IMR-90 (cell line): ENCODE measurements around the gene KCNIP3.

ENCODE experiments used
- BHLHE40 ChIP-seq: fragments of 150-350 bp; IDR thresholded peaks from 2 replicates; pipeline ENCODE4 v1.6.1; 2016; ENCODE audit warnings: mild to moderate bottlenecking, low read depth, low read length
- MXI1 ChIP-seq: IDR thresholded peaks from 2 replicates; pipeline ENCODE4 v1.6.1; 2012; ENCODE audit warnings: low read depth, mild to moderate bottlenecking, low read length, moderate library complexity, borderline replicate concordance
- POLR2A ChIP-seq: IDR thresholded peaks from 2 replicates; pipeline ENCODE4 v1.6.1; 2012; ENCODE audit warnings: mild to moderate bottlenecking, low read depth, low read length
- RAD21 ChIP-seq: IDR thresholded peaks from 2 replicates; pipeline ENCODE4 v1.6.1; 2012; ENCODE audit warnings: low read length, improper control_type of control experiment
- RFX5 ChIP-seq: IDR thresholded peaks from 2 replicates; pipeline ENCODE4 v1.8.0; 2012; ENCODE audit warnings: low read depth, mild to moderate bottlenecking, low read length, moderate library complexity
- SMC3 ChIP-seq: fragments of 150-350 bp; IDR thresholded peaks from 2 replicates; pipeline ENCODE4 v1.6.1; 2016; ENCODE audit warnings: low read depth, mild to moderate bottlenecking, antibody characterized with exemption, low read length, moderate library complexity
- TF ChIP-seq, protein P1 (sequence below): fragments of 150-350 bp; IDR thresholded peaks from 2 replicates; pipeline ENCODE4 v1.6.1; 2017; ENCODE audit warnings: mild to moderate bottlenecking, antibody characterized with exemption, low read length, low read depth
- TF ChIP-seq, protein P2 (sequence below): conservative IDR thresholded peaks from 2 replicates; pipeline ENCODE4 v1.5.1; 2012; ENCODE audit warnings: mild to moderate bottlenecking, low read depth, low read length, improper control_type of control experiment
- TF ChIP-seq, protein P3 (sequence below): fragments of 150-350 bp; IDR thresholded peaks from 2 replicates; pipeline ENCODE4 v1.6.1; 2016; ENCODE audit warnings: low read depth, mild to moderate bottlenecking, low read length, moderate library complexity, borderline replicate concordance

DNA sequence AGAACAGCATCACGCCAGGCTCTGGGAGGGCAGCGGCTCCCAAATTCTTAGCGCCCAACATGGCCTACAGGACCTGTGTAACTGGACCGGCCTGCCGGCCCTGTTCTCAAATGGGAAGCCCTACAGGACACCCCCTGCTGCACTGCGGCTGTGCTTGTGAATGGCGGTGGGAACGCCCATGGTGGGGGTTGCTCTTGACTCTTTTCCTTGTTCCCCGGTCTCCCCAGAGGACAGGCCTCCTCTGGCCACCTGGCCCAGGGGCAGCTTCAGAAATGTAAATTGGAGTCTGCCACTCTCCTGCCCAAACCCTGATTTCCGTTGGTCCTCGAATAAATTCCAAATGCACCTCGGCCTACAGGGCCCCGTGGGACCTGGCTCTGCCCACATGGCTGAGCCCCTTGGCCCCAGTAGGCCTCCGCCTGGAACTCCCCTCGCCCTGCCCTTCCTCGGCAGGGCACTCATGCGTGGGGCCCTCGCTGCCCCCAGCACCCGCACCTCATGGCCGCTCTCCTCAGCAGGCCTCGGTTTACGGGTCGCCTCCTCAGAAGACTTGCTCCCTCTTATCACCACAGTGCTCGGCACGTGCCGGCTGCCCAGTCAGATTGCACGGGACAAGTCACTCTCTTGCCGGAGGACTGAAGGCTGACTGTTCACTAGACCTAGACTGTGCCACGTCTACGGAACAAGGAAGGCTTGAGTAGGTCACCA, 29.4 kb downstream of the KCNIP3 start:
- TF ChIP-seq, protein P1, sequence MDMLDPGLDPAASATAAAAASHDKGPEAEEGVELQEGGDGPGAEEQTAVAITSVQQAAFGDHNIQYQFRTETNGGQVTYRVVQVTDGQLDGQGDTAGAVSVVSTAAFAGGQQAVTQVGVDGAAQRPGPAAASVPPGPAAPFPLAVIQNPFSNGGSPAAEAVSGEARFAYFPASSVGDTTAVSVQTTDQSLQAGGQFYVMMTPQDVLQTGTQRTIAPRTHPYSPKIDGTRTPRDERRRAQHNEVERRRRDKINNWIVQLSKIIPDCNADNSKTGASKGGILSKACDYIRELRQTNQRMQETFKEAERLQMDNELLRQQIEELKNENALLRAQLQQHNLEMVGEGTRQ, result no peak
- TF ChIP-seq POLR2A, result no peak
- TF ChIP-seq, protein P2, sequence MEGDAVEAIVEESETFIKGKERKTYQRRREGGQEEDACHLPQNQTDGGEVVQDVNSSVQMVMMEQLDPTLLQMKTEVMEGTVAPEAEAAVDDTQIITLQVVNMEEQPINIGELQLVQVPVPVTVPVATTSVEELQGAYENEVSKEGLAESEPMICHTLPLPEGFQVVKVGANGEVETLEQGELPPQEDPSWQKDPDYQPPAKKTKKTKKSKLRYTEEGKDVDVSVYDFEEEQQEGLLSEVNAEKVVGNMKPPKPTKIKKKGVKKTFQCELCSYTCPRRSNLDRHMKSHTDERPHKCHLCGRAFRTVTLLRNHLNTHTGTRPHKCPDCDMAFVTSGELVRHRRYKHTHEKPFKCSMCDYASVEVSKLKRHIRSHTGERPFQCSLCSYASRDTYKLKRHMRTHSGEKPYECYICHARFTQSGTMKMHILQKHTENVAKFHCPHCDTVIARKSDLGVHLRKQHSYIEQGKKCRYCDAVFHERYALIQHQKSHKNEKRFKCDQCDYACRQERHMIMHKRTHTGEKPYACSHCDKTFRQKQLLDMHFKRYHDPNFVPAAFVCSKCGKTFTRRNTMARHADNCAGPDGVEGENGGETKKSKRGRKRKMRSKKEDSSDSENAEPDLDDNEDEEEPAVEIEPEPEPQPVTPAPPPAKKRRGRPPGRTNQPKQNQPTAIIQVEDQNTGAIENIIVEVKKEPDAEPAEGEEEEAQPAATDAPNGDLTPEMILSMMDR, result no peak
- no peak for TF ChIP-seq RFX5
- no peak for TF ChIP-seq BHLHE40
- no peak for TF ChIP-seq SMC3
- TF ChIP-seq, protein P3, sequence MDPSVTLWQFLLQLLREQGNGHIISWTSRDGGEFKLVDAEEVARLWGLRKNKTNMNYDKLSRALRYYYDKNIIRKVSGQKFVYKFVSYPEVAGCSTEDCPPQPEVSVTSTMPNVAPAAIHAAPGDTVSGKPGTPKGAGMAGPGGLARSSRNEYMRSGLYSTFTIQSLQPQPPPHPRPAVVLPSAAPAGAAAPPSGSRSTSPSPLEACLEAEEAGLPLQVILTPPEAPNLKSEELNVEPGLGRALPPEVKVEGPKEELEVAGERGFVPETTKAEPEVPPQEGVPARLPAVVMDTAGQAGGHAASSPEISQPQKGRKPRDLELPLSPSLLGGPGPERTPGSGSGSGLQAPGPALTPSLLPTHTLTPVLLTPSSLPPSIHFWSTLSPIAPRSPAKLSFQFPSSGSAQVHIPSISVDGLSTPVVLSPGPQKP, result no peak
- no peak for TF ChIP-seq RAD21
- no peak for TF ChIP-seq MXI1
